GM12878 (cell line): ENCODE results near the gene MARVELD2. TPM values are rescaled to one million over a fixed set of nuclear protein-coding genes. Genes with fewer than 3 reads are reported as not detected.
A peak's percentile ranks its signal among the peaks of the same experiment; 100 is the strongest.

Experiments used
- BMI1 ChIP-seq: fragments of 450-650 bp; IDR thresholded peaks from 2 replicates; pipeline ENCODE4 v1.6.1; 2016; ENCODE audit warnings: mild to moderate bottlenecking, moderate library complexity, borderline replicate concordance
- CHD4 ChIP-seq: fragments of 200-600 bp; sonication (generic); IDR thresholded peaks from 2 replicates; pipeline ENCODE4 v1.6.1; 2016; ENCODE audit warnings: mild to moderate bottlenecking
- CREB1 ChIP-seq: IDR thresholded peaks from 2 replicates; pipeline ENCODE4 v1.6.1; 2012; ENCODE audit warnings: low read depth, mild to moderate bottlenecking, inconsistent platforms
- CREM ChIP-seq: IDR thresholded peaks from 2 replicates; pipeline ENCODE4 v1.6.1; 2014; ENCODE audit warnings: antibody characterized with exemption, low read depth
- ETV6 ChIP-seq, 2 experiments: fragments of 450-650 bp in 1 of 2; IDR thresholded peaks in 1 of 2; conservative IDR thresholded peaks in 1 of 2; 2 replicates each; pipeline ENCODE4 v1.6.1; 2014; ENCODE audit warnings: antibody characterized with exemption in 1 of 2, borderline replicate concordance in 1 of 2, low read depth in 1 of 2, mild to moderate bottlenecking in 1 of 2, moderate library complexity in 1 of 2
- GABPA ChIP-seq: IDR thresholded peaks from 2 replicates; pipeline ENCODE4 v1.6.1; 2014; ENCODE audit warnings: antibody characterized with exemption, low read depth, mild to moderate bottlenecking, inconsistent platforms
- HDAC2 ChIP-seq: fragments of 200-600 bp; sonication (generic); IDR thresholded peaks from 2 replicates; pipeline ENCODE4 v1.6.1; 2017
- JUNB ChIP-seq: IDR thresholded peaks from 2 replicates; pipeline ENCODE4 v1.6.1; 2016; ENCODE audit warnings: antibody characterized with exemption, mild to moderate bottlenecking
- RB1 ChIP-seq: fragments of 450-650 bp; formaldehyde crosslinking; IDR thresholded peaks from 2 replicates; pipeline ENCODE4 v1.6.1; 2017; ENCODE audit warnings: mild to moderate bottlenecking, borderline replicate concordance
- RFX5 ChIP-seq: IDR thresholded peaks from 2 replicates; pipeline ENCODE4 v1.6.1; 2011; ENCODE audit warnings: low read depth, low read length, improper control_type of control experiment
- ZNF274 ChIP-seq: IDR thresholded peaks from one replicate; pipeline ENCODE4 v1.8.0; 2011; ENCODE audit not compliant: insufficient read length, insufficient read depth
- ZNF384 ChIP-seq: IDR thresholded peaks from 2 replicates; pipeline ENCODE4 v1.6.1; 2012; ENCODE audit warnings: low read depth, mild to moderate bottlenecking, low read length, improper control_type of control experiment, borderline replicate concordance
- polyA plus RNA-seq, 11 experiments: library from polyadenylated mRNA; depleted of rRNA in 4 of 11; unstranded in 6 of 11; stranded (reverse) in 5 of 11; fragments of >200 nt; fragmentation: Nextera tagmentation in 4 of 11; fragmentation: Illumina TruSeq in 1 of 11; extraction: Ambion mirVana in 4 of 11; extraction: Trizol in 1 of 11; gene quantifications; 1 replicate in 1 of 11; 2 replicates in 10 of 11; pipeline versions ENCODE4 v1.2.1 to v1.2.3, GENCODE V29; 2011 to 2016; ENCODE audit warnings: inconsistent platforms in 2 of 11, missing spikeins in 2 of 11, low read depth in 1 of 11
- total RNA-seq, 4 experiments: library from RNA; depleted of rRNA in 3 of 4; stranded (reverse); fragments of >200 nt in 3 of 4; fragmentation: Illumina TruSeq in 1 of 4; extraction: Trizol in 1 of 4; gene quantifications; 2 replicates each; pipeline versions ENCODE4 v1.2.1 to v1.2.3, GENCODE V29; 2013 to 2021
- TF ChIP-seq, protein P1 (sequence below): IDR thresholded peaks from 2 replicates; pipeline ENCODE4 v1.6.1; 2011; ENCODE audit warnings: borderline replicate concordance, low read depth, mild to moderate bottlenecking, moderate library complexity, low read length; ENCODE audit not compliant: insufficient read depth, poor library complexity, severe bottlenecking
- TF ChIP-seq, protein P2 (sequence below): fragments of 450-650 bp; formaldehyde crosslinking; IDR thresholded peaks from 2 replicates; pipeline ENCODE4 v1.4.0; 2022; ENCODE audit warnings: mild to moderate bottlenecking, moderate library complexity
- TF ChIP-seq, protein P3 (sequence below): fragments of 450-650 bp; IDR thresholded peaks from 2 replicates; pipeline ENCODE4 v1.6.1; 2017; ENCODE audit warnings: low read depth, mild to moderate bottlenecking, moderate library complexity
- TF ChIP-seq, protein P4 (sequence below): IDR thresholded peaks from 2 replicates; pipeline ENCODE4 v1.6.1; 2011; ENCODE audit warnings: borderline replicate concordance, low read depth, mild to moderate bottlenecking, moderate library complexity, mixed read lengths, low read length; ENCODE audit not compliant: insufficient read depth; ENCODE audit errors: extremely low read length
- TF ChIP-seq, protein P5 (sequence below): fragments of 450-650 bp; IDR thresholded peaks from 2 replicates; pipeline ENCODE4 v1.6.1; 2018; ENCODE audit warnings: borderline replicate concordance, mild to moderate bottlenecking; ENCODE audit not compliant: partially characterized antibody

Gene MARVELD2
- total and polyA plus RNA-seq, 10 of the 15 experiments (the other 5 are each of a cell fraction or from before 2014, with no cell fraction given) = 0.37 to 6.2 (median 3.8) TPM

DNA sequence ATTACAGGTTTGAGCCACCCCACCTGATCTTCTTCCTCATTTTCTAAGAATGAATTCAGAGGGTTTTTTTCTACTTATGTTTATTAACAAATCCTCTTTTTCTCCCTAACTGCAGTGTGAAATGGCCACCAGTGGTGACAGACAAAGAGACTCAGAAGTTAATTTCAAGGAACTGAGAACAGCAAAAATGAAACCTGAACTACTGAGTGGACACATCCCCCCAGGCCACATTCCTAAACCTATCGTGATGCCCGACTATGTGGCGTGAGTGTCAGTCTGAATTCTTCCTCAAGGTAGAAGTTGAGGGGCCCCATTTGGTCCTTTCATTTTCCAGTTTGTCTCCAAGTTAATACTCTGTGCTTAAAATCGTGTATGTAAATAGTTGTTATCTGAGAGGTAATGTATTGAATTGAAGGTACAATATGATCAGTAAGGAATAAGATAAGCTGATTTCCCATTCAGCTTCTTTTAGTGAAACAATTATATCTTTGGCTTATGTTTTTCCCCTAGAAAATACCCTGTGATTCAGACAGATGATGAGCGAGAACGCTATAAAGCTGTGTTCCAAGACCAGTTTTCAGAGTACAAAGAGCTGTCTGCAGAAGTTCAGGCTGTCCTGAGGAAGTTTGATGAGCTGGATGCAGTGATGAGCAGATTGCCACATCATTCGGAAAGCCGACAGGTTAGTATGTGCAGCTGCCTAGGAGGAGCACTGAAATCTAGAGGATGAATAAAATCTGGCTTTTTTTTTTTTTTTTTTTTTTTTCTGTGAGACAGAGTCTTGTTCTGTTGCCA, 17.7 kb downstream of the MARVELD2 start (continued):
- TF ChIP-seq, protein P1, sequence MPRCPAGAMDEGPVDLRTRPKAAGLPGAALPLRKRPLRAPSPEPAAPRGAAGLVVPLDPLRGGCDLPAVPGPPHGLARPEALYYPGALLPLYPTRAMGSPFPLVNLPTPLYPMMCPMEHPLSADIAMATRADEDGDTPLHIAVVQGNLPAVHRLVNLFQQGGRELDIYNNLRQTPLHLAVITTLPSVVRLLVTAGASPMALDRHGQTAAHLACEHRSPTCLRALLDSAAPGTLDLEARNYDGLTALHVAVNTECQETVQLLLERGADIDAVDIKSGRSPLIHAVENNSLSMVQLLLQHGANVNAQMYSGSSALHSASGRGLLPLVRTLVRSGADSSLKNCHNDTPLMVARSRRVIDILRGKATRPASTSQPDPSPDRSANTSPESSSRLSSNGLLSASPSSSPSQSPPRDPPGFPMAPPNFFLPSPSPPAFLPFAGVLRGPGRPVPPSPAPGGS = no peak
- TF ChIP-seq RFX5 = no peak
- TF ChIP-seq, protein P2, sequence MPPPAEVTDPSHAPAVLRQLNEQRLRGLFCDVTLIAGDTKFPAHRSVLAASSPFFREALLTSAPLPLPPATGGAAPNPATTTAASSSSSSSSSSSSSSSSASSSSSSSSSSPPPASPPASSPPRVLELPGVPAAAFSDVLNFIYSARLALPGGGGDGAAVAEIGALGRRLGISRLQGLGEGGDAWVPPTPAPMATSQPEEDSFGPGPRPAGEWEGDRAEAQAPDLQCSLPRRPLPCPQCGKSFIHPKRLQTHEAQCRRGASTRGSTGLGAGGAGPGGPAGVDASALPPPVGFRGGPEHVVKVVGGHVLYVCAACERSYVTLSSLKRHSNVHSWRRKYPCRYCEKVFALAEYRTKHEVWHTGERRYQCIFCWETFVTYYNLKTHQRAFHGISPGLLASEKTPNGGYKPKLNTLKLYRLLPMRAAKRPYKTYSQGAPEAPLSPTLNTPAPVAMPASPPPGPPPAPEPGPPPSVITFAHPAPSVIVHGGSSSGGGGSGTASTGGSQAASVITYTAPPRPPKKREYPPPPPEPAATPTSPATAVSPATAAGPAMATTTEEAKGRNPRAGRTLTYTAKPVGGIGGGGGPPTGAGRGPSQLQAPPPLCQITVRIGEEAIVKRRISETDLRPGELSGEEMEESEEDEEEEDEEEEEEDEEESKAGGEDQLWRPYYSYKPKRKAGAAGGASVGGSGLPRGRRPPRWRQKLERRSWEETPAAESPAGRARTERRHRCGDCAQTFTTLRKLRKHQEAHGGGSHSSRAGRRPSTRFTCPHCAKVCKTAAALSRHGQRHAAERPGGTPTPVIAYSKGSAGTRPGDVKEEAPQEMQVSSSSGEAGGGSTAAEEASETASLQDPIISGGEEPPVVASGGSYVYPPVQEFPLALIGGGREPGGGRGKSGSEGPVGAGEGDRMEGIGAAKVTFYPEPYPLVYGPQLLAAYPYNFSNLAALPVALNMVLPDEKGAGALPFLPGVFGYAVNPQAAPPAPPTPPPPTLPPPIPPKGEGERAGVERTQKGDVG = no peak
- peak in 1 of 2 experiments; percentile 6; a peak in 1 of 4 replicates for TF ChIP-seq ETV6 (conservative IDR thresholded peaks at IDR 0.05 in 1 of 2, IDR thresholded peaks at IDR 0.05 in 1 of 2; ENCODE audit: borderline replicate concordance in 1 of 2, low read depth in 1 of 2)
- no peak for TF ChIP-seq CHD4
- TF ChIP-seq BMI1 = no peak
- TF ChIP-seq HDAC2 = no peak
- TF ChIP-seq, protein P3, sequence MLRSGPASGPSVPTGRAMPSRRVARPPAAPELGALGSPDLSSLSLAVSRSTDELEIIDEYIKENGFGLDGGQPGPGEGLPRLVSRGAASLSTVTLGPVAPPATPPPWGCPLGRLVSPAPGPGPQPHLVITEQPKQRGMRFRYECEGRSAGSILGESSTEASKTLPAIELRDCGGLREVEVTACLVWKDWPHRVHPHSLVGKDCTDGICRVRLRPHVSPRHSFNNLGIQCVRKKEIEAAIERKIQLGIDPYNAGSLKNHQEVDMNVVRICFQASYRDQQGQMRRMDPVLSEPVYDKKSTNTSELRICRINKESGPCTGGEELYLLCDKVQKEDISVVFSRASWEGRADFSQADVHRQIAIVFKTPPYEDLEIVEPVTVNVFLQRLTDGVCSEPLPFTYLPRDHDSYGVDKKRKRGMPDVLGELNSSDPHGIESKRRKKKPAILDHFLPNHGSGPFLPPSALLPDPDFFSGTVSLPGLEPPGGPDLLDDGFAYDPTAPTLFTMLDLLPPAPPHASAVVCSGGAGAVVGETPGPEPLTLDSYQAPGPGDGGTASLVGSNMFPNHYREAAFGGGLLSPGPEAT = peak; percentile 72; the same call in 1 of the 2 replicates
- no peak for TF ChIP-seq CREM
- TF ChIP-seq, protein P4, sequence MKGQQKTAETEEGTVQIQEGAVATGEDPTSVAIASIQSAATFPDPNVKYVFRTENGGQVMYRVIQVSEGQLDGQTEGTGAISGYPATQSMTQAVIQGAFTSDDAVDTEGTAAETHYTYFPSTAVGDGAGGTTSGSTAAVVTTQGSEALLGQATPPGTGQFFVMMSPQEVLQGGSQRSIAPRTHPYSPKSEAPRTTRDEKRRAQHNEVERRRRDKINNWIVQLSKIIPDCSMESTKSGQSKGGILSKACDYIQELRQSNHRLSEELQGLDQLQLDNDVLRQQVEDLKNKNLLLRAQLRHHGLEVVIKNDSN = no peak
- peak; percentile 42; the same call in 1 of the 2 replicates for TF ChIP-seq ZNF384
- peak; percentile 19 for TF ChIP-seq JUNB
- TF ChIP-seq, protein P5, sequence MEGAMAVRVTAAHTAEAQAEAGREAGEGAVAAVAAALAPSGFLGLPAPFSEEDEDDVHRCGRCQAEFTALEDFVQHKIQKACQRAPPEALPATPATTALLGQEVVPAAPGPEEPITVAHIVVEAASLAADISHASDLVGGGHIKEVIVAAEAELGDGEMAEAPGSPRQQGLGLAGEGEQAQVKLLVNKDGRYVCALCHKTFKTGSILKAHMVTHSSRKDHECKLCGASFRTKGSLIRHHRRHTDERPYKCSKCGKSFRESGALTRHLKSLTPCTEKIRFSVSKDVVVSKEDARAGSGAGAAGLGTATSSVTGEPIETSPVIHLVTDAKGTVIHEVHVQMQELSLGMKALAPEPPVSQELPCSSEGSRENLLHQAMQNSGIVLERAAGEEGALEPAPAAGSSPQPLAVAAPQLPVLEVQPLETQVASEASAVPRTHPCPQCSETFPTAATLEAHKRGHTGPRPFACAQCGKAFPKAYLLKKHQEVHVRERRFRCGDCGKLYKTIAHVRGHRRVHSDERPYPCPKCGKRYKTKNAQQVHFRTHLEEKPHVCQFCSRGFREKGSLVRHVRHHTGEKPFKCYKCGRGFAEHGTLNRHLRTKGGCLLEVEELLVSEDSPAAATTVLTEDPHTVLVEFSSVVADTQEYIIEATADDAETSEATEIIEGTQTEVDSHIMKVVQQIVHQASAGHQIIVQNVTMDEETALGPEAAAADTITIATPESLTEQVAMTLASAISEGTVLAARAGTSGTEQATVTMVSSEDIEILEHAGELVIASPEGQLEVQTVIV = no peak
- no peak for TF ChIP-seq GABPA
- TF ChIP-seq RB1 = no peak
- no peak; the same call in none of the 2 replicates for TF ChIP-seq CREB1
- no peak for TF ChIP-seq ZNF274
